ENCODE measurements around the gene SLC35C1. TPM values are rescaled to one million over a fixed set of nuclear protein-coding genes. Genes with fewer than 3 reads are reported as not detected.
"Not testable (repeated sequence)": the region's sequence is repeated elsewhere in the genome, so short reads cannot be mapped to it uniquely, and the experiment has no call there.

SLC35C1 gene
- total RNA-seq, 4 donors from 2014 or later = 20.5 to 33.5 (median 27.2) TPM

DNA sequence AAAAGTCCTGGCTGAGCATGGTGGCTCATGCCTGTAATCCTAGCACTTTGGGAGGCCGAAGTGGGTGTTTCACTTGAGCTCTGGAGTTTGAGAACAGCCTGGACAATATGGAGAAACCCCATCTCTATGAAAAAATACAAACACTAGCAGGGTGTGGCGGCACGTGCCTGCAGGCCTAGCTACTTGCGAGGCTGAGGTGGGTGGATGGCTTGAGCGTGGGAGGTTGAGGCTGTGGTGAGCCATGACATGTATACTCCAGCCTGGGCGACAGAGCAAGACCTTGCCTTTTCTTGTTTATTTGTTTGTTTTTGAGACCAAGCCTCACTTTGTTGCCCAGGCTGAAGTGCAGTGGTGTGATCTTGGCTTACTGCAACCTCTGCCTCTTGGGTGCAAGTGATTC, 34.3 kb downstream of the SLC35C1 start:
- Histone ChIP-seq H3K27ac (no peak overlapping the region), H3K36me3 (no peaks in the 10 kb centered on the region), H3K4me3 (no peak overlapping the region), H3K4me1 (peaks cover 0 to 10% (median 4%) of the 10 kb centered on the region in 4 donors), H3K27me3 (no peaks in the 10 kb centered on the region), H3K9me3 (no peaks in the 10 kb centered on the region)
- WGBS, 2 donors = 87 to 88% methylated on average over 6 of the region's 6 CpGs
- DNase-seq (ENCODE audit: low spot score in 2 of 2) = no peak
- TF ChIP-seq POLR2A (IDR thresholded peaks at IDR 0.05) (no peak), EP300 (IDR thresholded peaks at IDR 0.05) (no peak)
- TF ChIP-seq, protein P1, sequence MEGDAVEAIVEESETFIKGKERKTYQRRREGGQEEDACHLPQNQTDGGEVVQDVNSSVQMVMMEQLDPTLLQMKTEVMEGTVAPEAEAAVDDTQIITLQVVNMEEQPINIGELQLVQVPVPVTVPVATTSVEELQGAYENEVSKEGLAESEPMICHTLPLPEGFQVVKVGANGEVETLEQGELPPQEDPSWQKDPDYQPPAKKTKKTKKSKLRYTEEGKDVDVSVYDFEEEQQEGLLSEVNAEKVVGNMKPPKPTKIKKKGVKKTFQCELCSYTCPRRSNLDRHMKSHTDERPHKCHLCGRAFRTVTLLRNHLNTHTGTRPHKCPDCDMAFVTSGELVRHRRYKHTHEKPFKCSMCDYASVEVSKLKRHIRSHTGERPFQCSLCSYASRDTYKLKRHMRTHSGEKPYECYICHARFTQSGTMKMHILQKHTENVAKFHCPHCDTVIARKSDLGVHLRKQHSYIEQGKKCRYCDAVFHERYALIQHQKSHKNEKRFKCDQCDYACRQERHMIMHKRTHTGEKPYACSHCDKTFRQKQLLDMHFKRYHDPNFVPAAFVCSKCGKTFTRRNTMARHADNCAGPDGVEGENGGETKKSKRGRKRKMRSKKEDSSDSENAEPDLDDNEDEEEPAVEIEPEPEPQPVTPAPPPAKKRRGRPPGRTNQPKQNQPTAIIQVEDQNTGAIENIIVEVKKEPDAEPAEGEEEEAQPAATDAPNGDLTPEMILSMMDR (IDR thresholded peaks at IDR 0.05) = no peak

DNA sequence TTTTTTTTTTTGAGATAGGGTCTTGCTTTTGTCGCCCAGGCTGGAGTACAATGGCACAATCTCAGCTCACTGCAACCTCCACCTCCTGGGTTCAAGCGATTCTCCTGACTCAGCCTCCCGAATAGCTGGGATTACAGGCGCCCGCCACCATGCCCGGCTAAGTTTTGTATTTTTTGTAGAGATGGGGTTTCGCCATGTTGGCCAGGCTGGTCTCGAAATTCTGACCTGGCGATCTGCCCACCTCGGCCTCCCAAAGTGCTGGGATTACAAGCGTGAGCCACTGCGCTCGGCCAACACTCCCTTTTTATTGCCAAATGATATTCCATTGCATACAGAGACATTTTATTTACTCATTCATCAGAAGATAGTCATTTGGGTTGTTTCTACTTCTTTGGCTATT, 35.3 kb downstream of the SLC35C1 start:
- not testable (repeated sequence) for H3K27ac ChIP-seq; H3K4me1 ChIP-seq; H3K36me3 ChIP-seq; DNase-seq (ENCODE audit: low spot score in 2 of 2); H3K9me3 ChIP-seq; H3K4me3 ChIP-seq; H3K27me3 ChIP-seq
- WGBS, 2 donors = 87 to 93% methylated on average over 13 of the region's 13 CpGs

DNA sequence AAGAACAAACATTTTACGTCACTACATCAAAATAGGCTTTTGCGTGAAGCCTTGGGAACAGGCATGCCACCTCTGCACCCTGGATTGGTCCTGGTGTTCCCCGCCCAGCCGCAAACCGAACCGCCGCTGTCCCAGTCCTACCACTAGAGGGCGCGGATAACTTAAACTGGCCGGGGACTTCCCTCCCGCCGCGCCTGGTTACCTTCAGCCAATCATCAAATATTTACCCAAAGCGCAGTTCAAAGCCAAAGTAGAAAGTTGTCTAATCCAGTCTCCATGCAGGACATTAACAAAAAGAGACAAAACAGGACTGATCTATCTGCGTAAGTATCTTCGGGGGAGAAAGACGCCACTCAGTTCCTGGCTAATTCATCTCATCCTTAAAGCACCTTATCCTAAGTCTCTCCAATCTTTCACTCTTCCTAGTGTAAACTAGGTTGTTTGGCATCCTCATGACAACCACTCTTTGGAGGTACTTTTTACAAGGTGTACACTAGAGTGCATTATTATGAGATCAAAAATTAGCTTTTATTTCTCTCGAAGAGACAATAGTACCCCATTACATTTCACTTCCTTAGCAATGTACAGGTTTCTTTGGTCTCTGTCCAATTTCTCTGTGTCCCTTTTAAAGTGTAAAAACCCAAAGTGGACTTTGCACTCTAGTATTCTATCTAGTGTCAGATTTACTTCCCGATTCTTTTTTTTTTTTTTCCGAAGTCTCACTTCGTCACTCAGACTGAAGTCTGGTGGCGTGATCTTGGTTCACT, 38.4 kb downstream of the SLC35C1 start:
- Histone ChIP-seq H3K9me3 (no peaks in the 10 kb centered on the region), H3K4me3 (peak overlapping the region in 2 of 4 donors; percentile 22 to 24), H3K27ac (peak overlapping the region in 3 of 4 donors; percentile 49 to 74 (median 63)), H3K27me3 (no peaks in the 10 kb centered on the region), H3K36me3 (no peaks in the 10 kb centered on the region), H3K4me1 (peaks cover 0 to 23% (median 7%) of the 10 kb centered on the region in 4 donors)
- peak in 1 of 2 donors; percentile 35 for TF ChIP-seq POLR2A (IDR thresholded peaks at IDR 0.05)
- TF ChIP-seq EP300 (IDR thresholded peaks at IDR 0.05) = peak; percentile 38 to 49
- TF ChIP-seq, protein P1 (IDR thresholded peaks at IDR 0.05) = peak; percentile 89 to 95 (median 93)
- DNase-seq (ENCODE audit: low spot score in 2 of 2) = peak; percentile 87 to 95
- WGBS, 2 donors = 20 to 21% methylated on average over 22 of the region's 22 CpGs

DNA sequence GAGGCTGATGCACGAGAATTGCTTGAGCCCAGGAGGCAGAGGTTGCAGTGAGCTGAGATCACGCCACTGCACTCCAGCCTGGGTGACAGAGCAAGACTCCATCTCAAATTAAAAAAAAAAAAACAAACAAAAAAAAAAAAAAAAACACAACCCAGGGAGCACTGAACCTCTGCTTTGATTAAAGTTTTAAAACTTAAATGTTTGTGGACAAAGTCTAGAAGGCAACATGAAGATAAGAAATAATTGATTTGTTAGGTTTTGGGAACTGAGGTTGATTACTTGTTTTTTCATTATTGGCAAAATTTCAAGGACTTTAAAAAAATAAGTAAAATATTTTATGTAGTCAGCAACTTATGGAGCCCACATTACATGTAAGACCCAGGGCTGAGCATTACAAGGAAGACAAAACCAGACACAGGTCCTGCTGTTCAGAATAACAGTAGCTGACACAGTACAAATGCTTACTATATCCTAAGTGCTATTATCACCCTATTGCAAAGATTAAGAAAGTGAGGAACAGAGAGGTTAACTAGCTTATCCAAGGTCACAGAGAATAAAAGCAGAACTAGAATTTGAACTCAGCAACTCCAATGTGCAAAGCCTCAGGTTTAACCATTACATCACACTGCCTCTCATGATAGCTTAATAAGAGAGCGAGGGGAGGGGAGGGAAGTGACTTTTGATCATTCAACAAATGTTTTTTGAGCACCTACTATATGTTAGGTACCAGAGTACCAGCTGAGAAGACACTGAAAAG, 40.1 kb downstream of the SLC35C1 start:
- H3K27me3 ChIP-seq = no peaks in the 10 kb centered on the region
- no peaks in the 10 kb centered on the region for H3K36me3 ChIP-seq
- no peak overlapping the region for H3K4me3 ChIP-seq
- peak overlapping the region in 1 of 4 donors; percentile 99 for H3K27ac ChIP-seq
- WGBS, 2 donors = 81 to 83% methylated on average over 3 of the region's 3 CpGs
- TF ChIP-seq EP300 (IDR thresholded peaks at IDR 0.05) = no peak
- DNase-seq (ENCODE audit: low spot score in 2 of 2) = no peak
- H3K9me3 ChIP-seq = no peaks in the 10 kb centered on the region
- peaks cover 0 to 40% (median 19%) of the 10 kb centered on the region in 4 donors for H3K4me1 ChIP-seq

DNA sequence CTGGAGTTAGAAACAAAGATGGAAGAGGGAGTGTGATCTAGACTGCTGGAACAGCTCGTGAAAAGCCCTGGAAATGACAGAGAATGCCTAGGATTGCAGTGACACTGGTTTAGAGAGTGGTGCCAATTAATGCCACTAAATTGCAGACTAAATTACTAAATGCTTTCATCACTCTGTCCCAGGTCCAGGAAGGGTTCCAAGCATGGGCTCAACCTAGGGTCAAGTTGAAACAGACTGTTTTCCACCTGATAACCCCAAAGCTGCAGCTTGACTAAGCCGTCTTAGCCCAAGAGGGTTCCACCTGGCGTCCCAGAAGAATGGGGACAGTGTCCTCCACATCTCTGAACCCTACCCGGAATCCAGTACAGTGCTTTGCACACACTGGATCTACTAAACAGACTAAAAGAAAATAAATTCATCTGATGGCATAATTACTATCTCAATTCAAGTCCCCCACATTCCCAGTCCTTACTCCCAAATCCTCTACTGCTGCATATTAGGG, 41.3 kb downstream of the SLC35C1 start:
- WGBS, 2 donors = 80 to 81% methylated on average over 4 of the region's 4 CpGs
- Histone ChIP-seq H3K27ac (peak overlapping the region; percentile 85 to 99 (median 90)), H3K9me3 (no peaks in the 10 kb centered on the region), H3K27me3 (no peaks in the 10 kb centered on the region), H3K4me3 (peak overlapping the region in 2 of 4 donors; percentile 68 to 97), H3K36me3 (no peaks in the 10 kb centered on the region), H3K4me1 (peaks cover 0 to 52% (median 28%) of the 10 kb centered on the region in 4 donors)
- DNase-seq (ENCODE audit: low spot score in 2 of 2) = no peak
- TF ChIP-seq, protein P1 (IDR thresholded peaks at IDR 0.05) = no peak
- no peak for TF ChIP-seq EP300 (IDR thresholded peaks at IDR 0.05)
- TF ChIP-seq POLR2A (IDR thresholded peaks at IDR 0.05) = no peak
